SW480 (cell line): ENCODE measurements around the gene SNX9.
"Not testable (repeated sequence)": the region's sequence is repeated elsewhere in the genome, so short reads cannot be mapped to it uniquely, and the experiment has no call there.

Experiments used
- DNase-seq: peaks from one replicate; pipeline ENCODE4 v3.0.0-alpha.2; 2016; ENCODE audit warnings: low spot score

Gene SNX9

GRCh38 chr6:157927011-157927410 lies 104.0 kb downstream of the SNX9 start:
- DNase-seq, result no peak

- no peak for DNase-seq
Observed at GRCh38 chr6:157928428-157928827, 105.4 kb downstream of the SNX9 start.

DNA sequence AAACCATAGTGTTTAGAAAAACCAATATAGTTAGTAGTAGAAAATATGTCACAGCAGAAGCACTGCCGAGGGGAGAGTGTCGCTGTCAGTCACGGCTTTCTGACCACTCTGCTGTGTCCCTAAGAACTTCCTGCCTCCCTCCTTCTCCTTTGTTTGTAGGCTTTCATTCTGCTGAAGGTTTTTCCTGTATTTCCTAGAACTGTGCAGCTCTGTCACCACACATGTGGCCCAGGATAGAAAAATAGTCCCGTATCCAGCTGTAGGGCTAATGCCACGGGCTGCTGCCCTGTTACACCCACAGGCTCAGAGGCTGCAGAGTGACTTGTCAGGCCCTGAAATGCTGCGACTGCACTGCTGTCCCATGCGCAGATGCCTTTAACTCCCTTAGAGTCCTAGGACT lies 106.0 kb downstream of the SNX9 start:
- no peak for DNase-seq

DNA sequence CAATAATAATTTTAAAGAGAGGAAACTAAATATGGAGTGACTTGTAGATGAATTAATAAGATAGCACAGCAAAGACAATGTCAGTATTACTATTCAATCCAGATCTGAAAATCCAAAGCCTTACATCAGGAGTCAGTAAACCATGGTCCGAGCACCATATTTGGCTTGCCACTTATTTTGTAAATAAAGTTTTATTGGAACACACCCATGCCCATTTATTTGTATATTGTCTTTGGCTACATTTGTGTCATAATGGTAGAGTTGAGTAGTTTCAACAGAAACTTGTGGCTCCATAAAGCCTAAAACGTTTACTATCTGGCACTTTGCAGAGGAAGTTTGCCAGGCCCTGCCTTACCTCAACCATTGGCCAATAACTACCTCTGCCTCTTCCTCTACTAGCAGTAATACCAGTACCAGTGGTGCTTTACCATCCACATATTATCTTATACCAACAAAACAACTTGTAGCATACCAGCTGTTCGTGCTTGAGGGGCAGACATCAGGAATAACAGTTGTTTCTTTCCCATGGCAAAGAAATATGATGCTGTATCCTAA lies 106.8 kb downstream of the SNX9 start:
- DNase-seq, result no peak

- no peak for DNase-seq
Observed at GRCh38 chr6:157935786-157936185, 112.7 kb downstream of the SNX9 start.

- no peak for DNase-seq
Observed at GRCh38 chr6:157937318-157937717, 114.3 kb downstream of the SNX9 start.

DNA sequence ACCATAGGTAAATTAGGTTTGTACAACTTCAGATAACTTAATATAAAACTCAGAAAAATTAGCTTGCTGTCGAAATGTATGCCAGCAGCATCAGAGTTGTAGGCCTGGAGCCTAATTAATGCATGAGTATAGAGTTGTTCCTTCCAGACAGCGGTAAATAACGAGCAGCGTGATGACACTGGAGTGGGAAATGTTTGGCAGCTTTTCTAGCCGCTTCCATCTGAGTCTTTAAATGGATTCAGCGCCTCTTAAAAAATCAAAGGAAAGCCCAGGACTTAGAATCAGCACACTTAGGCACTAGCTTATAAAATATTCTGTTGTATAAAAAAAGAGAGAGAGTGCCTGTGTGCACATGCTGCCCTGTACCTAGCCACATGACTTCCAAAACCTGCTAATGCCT lies 114.9 kb downstream of the SNX9 start:
- DNase-seq, result no peak

DNA sequence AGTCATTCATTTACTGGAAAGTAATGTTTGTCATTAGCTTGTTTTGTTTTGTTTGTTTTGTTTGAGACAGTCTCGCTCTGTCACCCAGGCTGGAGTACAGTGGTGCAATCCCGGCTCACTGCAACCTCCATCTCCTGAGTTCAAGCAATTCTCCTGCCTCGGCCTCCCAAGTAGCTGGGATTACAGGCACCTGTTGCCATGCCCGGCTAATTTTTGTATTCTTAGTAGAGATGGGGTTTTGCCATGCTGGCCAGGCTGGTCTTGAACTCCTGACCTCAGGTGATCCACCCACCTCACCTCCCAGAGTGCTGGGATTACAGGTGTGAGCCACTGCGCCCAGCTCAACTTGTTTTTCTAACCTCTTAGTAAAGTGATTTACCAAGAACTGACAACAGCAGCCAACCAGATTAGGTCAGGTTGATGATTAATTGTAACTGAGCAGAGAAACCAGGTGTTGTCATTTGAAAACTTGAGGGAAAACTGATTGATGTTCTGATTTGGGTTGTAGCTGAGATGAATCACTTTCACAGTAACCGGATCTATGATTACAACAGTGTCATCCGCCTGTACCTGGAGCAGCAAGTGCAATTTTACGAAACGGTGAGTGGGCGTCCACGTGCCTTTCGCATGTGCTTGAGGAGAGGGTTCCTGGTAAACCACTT lies 117.5 kb downstream of the SNX9 start:
- DNase-seq, result not testable (repeated sequence)

- no peak for DNase-seq
Observed at GRCh38 chr6:157941101-157941863, 118.2 kb downstream of the SNX9 start.

DNA sequence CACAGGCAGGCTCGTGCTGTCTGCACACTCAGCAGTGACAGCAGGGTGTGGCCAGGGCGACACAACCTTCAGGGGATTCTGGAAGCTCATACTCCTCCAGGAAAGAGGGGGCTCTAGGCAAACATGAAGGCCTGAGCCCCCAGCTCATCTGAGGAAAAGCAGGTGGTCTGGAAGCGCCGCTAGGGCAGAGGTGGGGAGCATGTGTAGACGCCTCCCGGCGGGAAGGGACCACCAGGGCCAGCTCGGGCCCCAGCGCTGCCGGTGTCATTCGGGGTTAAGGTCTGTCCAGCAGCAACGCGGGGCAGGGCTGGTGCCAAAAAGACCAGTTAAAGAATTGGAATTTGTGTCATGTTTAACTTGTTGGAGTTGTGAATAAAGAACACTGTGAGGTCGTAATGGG lies 119.3 kb downstream of the SNX9 start:
- no peak for DNase-seq

GRCh38 chr6:157943249-157943963 lies 120.4 kb downstream of the SNX9 start:
- DNase-seq, result no peak

GRCh38 chr6:157943964-157944283 lies 120.9 kb downstream of the SNX9 start:
- no peak for DNase-seq

- DNase-seq, result no peak
Observed at GRCh38 chr6:157944983-157945931, 122.2 kb downstream of the SNX9 start.

DNA sequence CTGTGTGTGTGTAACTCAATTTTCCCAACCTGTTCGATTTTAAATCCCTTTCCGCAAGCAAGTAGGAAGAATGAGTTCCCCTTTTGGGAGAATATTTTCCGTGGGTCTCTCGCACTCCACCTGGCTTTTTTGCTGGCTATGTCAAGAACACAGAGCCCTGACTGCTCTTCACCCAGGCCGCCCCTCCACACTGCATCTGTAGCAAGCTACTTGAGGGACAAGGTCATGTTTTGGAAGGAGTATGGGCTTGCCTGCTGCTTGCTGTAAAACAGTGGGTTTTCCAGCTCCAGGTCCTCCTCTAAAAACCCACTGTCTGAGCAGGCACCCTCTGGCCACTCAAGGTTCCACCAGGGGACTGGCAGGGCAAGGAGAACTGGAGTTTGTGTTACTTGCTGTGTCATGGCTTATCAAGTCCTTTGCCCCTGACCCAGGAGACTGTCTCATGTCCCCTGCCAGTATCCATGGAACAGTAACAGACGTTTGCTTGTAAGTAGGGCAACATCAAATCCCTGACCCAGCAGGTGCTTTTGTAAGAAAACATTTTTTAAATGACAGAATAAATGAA lies 123.1 kb downstream of the SNX9 start:
- no peak for DNase-seq

DNA sequence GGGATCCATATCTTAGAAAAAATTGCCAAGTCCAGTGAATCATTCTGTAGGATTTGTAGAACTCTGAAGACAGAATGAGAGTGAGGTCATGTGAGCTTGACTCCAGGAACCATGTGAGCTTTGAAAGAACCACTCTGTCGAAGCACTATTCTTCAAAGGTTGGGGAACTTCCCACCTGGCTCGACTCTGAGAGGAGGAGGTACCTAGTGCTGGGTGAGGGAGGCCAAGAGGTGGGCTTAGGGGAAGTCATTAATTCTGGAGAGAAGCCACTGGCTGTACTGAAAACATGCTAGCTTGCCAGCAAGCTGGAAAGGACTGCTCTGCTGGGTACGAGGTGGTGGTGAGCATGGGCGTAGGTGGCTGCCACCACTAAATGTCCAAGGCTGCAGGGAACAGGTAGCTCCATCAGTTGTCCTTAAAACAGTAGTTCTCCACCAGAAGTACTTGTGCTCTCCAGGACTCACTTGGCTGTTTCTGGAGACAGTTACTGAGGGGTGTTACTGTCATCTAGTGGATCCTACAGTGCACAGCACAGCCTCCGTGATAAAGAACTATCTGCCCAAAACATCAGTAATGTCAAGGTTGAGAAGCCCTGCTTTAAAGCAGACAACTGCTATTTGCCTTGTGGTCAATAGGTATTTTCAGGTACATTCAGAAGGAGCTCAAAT lies 124.0 kb downstream of the SNX9 start:
- peak; percentile 30 for DNase-seq

GRCh38 chr6:157950899-157951298 lies 127.9 kb downstream of the SNX9 start:
- not testable (repeated sequence) for DNase-seq

- DNase-seq, result peak; percentile 4
Observed at GRCh38 chr6:157951828-157952227, 128.8 kb downstream of the SNX9 start.

DNA sequence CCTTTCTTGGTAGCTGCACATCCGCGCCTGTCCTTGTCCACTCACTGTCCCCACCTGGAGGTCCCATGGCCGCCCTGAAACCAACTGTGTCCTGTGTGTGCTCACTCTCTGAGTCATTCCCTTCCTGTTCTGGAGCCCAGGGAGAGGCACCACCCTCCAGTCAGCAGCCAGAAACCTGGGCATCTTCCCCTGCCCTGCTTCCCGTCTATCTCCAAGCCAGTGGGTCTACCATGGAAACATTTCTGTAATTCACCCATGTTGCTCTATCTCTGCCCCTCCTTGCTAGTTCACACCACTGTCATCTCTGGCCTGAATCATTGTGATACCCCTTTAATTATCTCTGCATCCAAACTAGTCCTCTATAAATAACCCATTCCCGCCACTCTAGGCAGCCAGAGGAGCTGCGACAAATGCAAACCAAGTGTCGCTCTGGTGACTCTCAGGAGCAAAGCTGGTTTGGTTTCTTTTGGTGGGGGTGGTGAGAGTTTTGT lies 129.9 kb downstream of the SNX9 start:
- peak; percentile 16 for DNase-seq

GRCh38 chr6:157953580-157954091 lies 130.6 kb downstream of the SNX9 start:
- peak; percentile 44 for DNase-seq
